Ecto neural progenitor cell (in vitro differentiated cells): ENCODE measurements around the gene FUT7.
"Not testable (repeated sequence)": the region's sequence is repeated elsewhere in the genome, so short reads cannot be mapped to it uniquely, and the experiment has no call there.

Experiments used
- DNase-seq: peaks from one replicate; pipeline ENCODE4 v3.0.0-alpha.2; 2018; ENCODE audit warnings: low spot score

FUT7 gene

DNA sequence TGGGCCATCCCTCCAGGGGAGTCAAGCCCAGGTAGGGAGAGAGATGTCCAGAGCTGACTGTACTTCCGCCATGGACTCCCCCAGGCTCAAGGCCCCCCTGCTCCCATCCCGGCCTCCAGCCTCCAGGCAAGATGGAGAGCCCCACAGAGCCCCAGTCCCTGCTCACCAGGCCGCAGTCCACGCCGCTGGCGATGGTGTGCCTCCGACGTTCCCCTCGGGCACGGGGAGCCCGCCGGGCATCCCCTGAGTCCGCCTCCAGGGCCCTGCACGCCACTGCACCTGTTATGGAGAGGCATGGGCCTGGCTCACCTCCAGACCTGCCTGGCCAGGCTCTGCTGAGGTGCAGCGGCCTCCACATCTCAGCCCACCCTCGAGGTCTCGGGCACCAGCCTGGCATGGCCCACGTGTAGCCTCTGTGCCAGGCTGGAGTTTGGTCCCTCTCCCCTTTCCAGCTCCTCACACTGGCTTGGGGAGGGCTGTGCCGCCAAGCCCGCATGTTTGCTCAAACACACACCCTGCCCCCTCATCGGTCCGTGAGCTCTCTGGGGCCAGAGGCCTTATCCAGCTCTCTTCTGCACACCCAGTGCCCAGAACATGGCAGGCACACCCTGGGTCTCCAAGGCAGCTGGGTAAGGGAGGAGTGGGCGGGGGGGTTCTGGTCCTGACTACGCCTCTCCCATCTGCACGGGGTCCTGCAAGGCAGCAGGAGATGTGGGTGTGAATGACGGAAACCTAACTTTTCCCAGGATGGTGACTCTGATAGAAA, 34.4 kb upstream of the FUT7 start:
- no peak for DNase-seq

DNA sequence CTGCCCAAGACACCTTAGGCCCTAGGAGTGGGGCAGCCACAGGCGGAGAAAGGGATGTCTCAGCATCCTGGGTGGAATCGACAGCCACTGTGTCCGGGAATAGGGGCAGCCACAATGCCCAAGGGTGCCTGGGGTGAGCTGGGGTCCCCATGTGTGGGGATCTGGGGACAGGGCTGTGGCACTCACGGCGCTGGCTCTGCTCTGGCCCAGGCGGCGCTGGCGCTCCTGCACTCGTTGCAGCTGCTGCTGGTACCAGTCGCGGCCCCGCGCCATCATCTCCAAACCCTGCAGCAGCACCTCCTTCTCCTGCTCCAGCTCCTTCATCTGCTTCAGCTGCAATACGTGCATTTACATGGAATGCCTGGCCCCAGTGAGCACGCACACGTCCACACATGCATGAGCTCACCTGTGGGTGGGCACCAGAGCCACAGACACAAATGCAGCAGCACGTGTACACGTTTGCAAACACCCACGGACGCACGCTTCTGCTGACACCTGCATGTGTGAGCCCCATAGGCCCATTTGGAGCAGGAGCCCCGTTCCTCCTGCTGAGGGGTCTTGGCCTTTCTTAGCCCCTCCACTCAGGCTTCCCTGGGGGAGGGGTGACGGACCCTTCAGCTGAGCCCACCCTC, 33.6 kb upstream of the FUT7 start:
- no peak for DNase-seq

DNA sequence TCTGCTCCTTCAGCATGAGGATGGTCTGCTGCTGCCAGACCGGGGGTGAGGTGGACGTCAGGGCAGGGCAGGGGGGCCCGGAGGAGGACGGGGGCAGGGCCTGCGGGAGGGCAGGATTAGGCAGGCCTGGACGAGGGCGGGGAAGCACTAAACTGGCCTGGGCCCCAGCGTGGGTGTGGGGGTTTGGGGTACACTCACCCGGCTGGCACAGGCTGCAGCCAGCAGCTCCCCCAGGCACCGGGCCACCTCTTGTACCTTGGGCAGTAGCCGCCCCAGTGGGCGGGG, 32.9 kb upstream of the FUT7 start:
- DNase-seq: no peak

DNA sequence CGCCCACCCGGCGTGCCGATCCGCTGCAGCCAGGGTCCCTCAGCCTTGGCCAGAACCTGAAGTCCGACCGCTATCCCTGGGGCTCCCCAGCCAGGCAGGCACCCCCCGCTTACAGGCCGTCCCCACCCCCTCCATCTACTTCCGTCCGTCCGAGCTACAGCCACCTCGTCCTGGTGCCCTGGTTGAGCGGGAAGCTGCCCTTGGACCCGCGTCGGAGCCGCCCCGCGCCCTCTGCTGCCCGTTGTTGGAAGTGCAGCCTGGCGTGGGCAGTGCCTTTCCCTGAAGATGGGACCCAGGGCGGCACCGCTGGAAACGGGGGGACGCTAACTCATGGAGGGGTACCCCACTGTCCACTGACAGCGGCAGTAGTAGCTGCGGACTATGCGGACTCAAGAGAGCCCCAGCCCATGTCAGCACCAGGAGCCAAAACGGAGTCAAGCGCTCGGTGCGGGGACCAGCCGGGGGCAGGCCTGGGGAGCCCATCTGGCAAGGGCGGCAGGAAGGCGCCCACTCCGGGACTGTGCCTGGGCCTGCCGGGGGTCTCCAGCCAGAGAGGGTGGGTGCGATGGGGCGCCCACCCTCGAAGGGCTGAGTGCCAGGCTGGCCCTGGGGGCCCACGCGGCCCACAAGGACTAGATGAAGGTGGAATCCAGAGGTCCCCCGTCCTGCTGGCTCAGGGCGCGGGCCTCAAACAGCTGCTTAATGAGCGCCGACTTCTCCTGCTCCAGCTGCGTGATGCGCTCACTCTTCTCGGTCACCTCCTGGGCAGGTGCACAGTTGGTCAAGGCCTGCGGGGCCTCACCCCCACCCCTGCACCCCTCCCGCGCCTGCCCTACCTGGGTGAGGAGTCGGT, 32.4 kb upstream of the FUT7 start:
- peak; percentile 86 for DNase-seq

DNA sequence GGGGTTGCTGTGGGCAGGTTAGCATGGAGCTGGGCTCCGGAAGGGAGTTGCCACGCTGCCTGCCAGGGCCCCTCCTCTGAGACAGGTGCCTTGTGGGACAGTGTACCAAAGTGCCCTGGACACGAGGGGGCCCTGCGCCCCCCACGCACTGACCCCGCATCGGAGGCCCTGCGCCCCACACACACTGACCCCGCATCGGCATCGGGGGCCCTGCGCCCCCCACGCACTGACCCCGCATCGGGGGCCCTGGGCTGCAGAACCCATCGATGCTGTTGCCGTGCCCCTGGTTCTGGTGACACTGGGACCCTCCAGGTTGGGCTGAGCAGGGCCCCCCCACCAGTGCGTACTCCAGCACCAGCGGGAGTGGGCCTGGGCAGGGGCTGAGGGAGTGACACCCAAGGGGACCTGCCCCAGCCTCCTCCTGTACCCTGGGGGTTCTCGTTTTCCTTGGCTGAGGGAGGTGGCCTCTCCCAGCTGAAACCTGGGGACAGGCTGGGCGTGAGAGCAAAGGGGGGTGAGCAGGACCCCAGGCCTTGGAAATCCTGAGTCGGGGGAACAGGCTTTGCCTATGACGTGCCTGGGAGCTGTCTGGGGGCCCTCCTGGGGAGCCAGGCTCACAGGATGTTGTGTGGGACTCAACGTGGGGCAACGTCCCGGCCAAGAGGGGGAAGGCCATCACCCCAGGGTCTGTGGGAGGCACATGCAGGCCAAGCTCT, 31.6 kb upstream of the FUT7 start:
- no peak for DNase-seq

DNA sequence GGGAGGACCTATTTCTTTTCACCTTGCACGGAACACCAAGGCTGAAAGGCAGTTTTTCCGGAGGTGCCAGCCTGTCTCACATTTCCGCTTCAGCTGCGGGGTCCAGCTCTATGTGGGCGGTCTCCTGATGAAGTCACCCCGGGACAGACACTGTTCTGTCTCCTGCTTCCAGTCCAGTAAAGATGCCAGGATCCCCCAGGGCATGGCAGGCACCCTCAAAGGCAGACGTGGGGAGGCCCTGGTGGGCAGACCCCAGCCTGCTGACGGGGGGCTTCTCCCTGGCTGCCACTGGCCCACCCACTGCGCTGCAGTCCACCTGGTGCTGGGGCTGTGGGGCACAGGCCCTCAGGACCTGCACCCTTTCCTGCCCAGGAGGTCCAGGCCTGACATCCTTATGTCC, 30.9 kb upstream of the FUT7 start:
- not testable (repeated sequence) for DNase-seq

DNA sequence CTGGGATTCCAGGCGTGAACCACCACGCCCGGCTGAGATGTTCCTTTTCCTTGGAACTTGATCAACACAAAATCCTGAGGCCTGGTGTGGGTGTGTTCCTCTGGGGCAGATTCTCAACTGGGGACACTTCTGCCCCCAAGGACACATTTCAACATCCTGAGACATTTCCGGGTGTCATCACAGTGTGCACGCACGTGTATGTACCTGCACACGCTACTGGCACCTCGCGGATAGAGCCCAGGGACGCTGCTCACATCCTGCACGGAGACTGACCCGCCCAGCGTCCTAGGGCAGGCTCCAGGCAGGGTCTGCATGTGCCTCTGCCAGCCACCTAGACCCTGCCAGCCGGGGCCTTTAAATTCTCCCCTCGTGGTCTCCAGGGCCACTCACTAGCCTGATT, 30.5 kb upstream of the FUT7 start:
- no peak for DNase-seq

DNA sequence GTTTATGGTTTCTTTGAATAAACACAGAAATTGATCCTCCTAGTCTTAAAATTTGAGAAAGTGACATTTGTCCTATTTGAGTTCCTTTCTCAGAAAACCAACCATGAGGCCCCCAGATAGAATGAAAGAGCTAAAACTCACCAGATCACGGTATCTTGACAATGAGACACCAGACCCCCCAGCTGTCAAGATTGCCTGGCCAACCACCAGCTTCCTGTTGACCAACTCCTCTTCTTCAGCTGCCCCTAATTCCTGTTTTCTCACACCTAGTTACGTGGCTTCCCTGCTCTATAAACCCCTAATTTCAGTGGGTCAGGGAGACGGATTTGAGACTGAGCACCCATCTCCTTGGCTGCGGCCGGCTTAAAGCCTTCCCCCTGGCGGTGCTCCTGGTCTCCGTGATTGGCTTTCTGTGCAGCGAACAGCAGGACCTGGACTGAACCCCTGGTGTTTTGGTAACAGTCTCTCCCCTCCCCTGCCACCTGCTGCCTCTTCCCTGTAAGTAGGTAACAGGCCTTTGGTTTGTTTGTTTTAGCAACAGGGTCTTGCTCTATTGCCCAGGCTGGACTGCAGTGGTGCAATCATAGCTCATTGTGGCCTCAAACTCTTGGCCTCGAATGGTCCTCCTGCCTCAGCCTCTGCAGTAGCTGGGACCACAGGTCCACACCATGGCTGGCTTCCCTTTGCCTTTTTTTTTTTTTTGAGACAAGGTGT, 26.8 kb upstream of the FUT7 start:
- DNase-seq: no peak

DNA sequence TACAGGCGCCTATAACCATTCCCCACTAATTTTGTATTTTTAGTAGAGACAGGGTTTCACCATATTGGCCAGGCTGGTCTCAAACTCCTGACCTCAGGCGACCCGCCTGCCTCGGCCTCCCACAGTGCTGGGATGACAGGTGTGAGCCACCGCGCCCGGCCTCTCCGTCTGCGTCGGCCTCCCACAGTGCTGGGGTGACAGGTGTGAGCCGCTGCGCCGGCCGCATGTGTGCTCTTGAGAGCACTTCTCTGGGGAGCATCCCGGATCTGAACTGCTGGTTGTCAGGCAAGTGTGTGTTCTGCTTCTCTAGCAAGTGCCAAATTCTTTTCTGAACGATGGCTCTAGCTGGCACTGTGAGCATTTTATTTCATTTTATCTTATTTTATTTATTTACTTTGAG, 25.7 kb upstream of the FUT7 start:
- DNase-seq: no peak

DNA sequence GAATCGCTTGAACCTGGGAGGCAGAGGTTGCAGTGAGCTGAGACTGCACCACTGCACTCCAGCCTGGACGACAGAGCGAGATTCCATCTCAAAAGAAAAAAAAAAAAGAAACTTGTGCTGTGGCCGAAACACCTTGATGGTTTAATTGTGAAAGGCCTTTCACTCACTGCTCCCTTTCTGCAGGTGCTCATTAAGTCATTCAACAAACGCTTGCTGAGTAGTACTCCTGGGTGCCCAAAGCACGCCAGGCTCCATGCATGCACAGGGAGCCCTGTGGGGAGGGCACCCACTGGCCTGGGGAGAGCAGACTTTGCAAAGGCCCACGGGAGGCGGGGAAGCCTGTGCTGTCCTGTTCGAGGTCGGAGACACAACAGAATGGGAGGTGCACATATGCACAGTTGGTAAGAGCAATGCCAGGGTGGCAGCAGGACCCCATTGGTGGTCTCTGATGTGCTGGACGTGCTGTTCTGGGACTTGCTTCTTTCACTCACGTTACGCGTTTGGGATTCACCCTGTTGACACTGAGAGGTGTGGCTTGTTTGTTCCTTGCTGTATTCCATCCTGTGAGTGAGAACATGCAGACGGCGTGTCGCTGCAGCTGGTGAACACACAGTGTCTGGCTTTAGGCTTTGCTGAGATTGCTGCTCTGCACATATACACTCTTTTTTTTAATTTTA, 25.0 kb upstream of the FUT7 start:
- no peak for DNase-seq

DNA sequence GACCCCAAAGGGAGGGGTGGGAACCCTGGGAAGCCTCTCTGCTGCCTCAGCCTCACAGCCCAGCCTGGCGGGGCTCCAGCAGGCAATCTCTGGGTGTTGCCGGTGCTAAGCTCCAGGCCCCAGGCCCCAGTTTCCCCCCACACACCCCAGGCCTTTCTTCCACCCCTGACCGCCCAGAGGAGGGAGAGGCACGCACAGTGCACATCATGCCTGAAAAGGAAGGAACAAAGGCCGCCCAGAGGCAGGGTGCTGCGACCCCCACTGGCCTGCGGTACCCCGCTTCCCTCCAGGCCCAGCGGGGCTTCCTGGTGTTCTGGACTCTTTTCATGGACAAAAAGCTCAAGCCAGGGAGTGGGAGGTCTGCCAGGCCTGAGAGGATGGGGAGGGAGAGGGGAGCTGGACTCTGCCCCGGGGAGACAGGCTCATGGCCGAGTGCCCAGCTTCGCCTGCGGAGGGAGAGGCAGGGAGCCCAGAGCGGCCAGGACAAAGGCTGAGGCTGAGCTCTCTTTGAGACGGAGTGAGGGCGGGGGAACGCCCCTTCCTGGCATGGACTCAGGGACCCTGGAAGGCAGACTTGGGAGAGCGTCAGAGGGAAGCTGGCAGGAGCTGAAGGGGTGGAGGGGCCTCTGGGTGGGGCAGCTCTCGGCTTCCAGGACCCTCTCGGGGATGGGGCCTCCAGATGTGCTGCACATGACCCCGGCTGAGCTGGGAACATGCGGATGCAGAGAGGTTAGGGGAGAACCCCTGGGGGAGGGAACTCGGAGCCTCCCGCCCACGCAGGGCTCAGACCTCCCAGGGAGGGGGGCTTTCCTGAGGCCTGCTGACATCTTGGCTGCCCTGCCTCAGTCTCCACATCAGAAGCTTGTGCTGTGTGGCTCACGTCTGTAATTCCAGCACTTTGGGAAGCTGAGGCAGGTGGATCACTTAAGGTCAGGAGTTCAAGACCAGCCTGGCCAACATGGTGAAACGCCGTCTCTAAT, 23.8 kb upstream of the FUT7 start:
- peak; percentile 55 for DNase-seq

DNA sequence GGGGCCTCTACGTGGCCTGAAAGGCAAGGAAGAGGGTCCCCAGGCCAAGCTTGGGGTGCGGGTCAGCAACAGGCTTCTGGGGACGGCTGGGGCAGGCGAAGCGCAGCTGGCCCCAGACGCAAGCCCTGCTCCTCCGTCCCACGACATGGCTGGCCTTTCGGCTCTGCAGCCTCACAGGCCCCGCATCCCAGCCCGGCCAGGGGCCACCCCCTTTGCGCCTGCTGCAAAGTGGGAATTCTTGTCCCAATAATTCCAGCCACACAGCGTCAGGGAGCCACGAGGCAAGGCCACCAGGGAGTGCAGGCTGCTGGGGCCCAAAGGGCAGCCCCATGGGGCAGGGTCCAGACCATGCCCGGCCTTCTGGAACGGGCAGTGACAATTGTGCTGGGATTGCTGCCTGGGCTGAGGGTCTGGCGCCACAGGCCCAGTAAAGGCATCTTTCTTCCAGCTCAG, 23.1 kb upstream of the FUT7 start:
- DNase-seq: no peak

DNA sequence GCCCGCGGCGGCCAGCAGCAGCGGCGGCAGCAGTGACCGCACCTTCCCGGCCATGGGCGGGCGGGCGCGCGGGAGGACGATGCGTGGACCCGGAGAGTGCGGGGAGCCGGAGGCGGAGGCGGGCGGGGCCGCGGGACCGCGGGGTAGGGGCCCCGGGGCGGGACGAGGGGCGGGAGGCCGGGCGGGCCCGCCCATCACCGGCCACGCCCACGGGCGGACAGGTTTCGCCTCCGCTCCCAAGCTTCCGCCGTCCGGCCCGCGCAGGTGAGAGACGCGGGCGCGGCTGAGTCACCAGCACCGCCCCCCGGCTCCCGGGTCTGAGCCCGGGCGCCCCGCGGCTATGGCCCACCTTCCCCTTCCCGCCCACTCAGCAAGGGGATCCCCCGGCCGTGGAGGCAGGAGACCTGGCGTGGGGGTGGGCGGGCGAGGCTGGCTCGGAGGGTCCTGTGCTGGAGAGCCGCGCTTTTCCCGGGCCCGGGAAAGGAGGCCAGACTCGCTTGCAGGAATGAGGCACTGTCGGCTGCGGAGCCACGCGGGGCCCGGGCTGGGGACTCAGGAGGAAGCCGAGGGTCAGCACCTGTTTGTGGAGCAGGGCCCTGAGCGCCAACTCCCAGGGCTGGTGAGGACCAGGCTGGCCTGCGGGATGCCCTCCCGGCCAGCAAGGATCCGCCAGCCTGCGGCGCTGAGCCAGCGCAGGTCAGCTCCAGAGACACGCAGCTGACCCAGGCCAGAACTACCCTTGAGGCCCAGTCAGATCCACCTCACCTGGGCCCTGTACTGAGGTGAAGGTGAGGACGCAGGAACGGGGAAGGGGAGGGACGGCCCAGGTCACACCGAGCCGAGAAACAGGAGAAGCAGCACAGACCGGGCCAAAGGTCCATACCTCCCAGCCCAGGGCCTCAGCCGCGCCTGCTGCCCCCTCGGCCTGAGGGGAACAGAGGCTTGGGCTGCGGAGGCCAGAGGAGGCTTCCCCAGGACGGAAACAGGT, 22.4 kb upstream of the FUT7 start, which contains the start of gene ENTPD2:
Gene ENTPD2, minus strand, starts transcription at position 118 of the 988 bp plus-strand sequence. Its CDS starts 64 bp downstream, at position 54.
- no peak for DNase-seq

DNA sequence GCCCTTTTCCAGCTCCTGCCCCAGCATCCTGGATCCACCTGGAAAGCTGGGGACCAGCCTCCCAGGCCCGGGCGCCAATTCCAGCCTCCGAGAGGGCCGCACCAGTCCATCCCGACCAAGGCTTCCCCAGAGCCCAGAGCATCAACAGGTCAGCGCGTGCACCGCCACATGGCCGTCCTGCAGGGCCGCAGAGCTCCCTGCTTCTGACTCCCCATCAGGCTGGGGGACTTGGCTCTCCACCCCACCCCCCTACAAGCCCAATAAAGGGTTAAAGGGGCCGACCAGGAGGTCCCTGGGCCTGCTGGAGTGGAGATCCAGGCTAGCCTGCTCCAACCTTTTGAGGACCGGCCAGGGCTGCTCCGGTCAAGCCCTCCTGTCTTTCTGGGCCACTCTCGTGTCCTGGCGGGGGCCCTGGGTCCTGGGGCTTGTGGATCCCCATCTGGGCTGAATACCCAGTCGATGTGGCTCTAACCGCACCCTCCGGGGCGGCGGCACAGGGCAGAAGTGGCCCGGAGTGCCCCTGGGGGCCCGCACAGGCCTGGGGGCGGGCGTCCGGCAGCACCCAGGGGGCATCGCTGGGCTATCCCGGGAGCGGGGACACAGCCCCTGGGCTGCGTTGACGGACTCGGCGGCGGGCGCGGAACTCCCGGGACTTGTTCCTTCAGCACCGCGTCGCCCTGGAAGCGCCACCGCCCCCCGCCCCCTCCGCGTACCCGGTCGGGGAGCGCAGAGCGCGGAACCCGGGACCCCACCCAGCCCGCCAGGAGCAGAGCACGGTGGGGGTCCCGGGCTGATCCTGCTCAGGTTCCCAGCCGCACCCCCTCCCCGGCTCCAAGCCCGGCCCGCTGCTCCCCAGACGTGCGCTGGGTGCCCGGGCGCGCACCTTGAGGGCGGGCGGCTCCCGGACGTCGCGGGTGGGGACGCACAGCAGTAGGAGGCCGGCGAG, 21.4 kb upstream of the FUT7 start:
- DNase-seq: no peak

DNA sequence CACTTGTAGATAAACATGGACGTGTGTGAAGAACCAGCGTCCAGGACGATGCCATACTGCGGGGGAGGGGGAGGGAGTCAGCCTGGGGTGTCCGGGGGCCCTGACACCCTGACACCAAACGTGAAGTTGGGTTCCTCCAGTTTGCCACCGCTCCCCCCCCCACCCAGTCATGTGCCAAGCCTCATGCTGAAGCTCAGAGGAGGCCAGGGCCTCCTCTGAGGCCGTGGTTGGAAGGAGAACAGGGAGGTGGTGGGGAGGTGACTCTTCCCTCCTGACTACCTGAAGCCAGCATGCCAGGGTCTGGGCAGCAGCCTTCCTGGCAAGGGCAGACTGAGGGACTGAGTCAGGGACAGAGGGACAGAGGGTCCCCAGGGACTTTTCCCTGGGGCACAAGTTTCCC, 20.4 kb upstream of the FUT7 start:
- DNase-seq: no peak

DNA sequence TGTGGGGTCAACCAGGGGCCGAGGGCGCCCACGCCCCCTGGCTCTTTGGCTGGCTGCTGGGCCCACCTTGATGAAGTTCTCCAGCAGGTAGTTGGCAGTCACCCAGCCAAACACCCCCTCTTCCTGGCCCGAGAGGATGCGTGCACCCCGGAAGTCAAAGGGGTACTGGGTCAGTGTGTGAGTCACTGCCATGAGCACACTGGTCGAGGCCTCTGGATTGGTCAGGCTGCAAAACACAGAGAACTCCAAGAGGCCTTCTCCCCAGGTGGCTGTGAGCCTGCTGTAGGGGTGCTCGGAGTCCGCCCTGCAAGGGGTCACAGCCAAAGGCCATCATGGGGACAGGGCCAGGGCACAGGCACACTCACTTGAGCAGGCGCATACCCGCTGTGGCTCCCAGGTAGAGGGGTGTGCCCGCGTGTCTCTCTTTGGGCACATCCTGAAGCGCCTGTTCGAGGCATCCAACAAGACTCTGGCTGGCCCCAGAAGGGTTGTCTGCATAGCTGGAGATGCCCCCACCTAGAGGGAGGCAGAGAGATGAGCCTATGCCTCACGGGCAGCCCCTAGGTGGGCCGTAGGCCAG, 19.3 kb upstream of the FUT7 start:
- DNase-seq: no peak

DNA sequence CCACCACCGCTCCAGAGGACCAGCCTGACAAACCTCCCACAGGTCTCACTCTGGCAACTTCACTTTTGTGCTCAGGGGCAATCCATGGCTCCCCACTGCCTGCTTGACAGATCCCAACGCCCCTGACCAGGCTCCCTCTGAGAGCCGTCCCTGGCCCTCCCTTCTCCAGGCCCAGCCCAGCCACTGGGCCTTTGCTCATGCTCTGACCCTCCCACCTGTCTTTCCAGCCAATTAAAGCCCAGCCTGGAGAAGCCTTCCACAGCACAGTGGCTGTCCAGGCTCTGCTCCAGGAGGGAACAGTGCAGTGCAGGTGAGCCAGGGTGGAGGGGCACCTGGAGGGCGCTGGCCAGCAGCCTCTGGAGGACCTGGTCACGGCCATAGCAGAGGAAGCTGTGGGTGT, 18.7 kb upstream of the FUT7 start:
- DNase-seq: no peak
